HCT116 (cell line): ENCODE measurements around the gene TBC1D17. TPM values are rescaled to one million over a fixed set of nuclear protein-coding genes. Genes with fewer than 3 reads are reported as not detected.

ENCODE experiments used
- ATAC-seq: fragments of 200-7000 bp; cut with Tn5 transposase; 2 replicates; pipeline ENCODE4 v1.9.1; 2020; ENCODE audit warnings: mild to moderate bottlenecking, moderate library complexity
- BruUV-seq: library from RNA; stranded (reverse); fragments of 400-500 nt; replicated peaks from 2 replicates; lab custom pipeline; 2021; lab: Mats Ljungman, UMichigan
- CTCF ChIA-PET: fragments of 300-600 bp; sonication (Branson Sonifier 250); formaldehyde crosslinking; loops from one replicate; lab custom pipeline; 2021; ENCODE audit warnings: antibody characterized with exemption; lab: Charles Lee
- POLR2A ChIA-PET: fragments of 300-600, 350-600 bp; sonication (Branson Sonifier 250); formaldehyde crosslinking; loops from one replicate; lab custom pipeline; 2021; ENCODE audit warnings: antibody characterized with exemption; lab: Charles Lee
- RAD21 ChIA-PET, 2 experiments: fragments of 300-600 bp; sonication (Branson Sonifier 250); formaldehyde crosslinking; loops; one replicate each; lab custom pipeline; 2023; ENCODE audit warnings: low total read pairs in 2 of 2; ENCODE audit not compliant: uncharacterized antibody in 2 of 2, unreplicated experiment in 2 of 2, low non-redundant PET in 1 of 2; lab: Charles Lee
- DNase-seq: peaks from one replicate; pipeline ENCODE4 v3.0.0-alpha.2; 2010; ENCODE audit warnings: low read depth, low spot score
- H2AFZ ChIP-seq: fragments of 200-600 bp; shearing (Covaris generic), sonication (generic); 2 replicates; pipeline ENCODE4 v1.6.1; 2017; ENCODE audit warnings: low read depth, mixed run types, mixed read lengths, antibody characterized with exemption, low read length; ENCODE audit not compliant: poor library complexity, severe bottlenecking
- H3K27ac ChIP-seq: 2 replicates; pipeline ENCODE4 v1.5.1; 2012; ENCODE audit warnings: low read depth, low read length
- H3K27me3 ChIP-seq: fragments of 200-600 bp; sonication (generic); 2 replicates; pipeline ENCODE4 v1.6.1; 2016; ENCODE audit warnings: mixed run types, low read length, mixed read lengths; ENCODE audit not compliant: insufficient read depth
- H3K36me3 ChIP-seq, 2 experiments: fragments of 200-500 bp in 1 of 2; fragments of 200-600 bp in 1 of 2; sonication (Bioruptor generic) in 1 of 2; sonication (generic) in 1 of 2; 2 replicates each; pipeline versions ENCODE4 v1.5.1 to v1.6.1; 2014 to 2016; ENCODE audit warnings: low read length in 2 of 2, inconsistent platforms in 1 of 2, mixed read lengths in 1 of 2, mixed run types in 1 of 2; ENCODE audit not compliant: insufficient read depth in 2 of 2, control insufficient read depth in 1 of 2
- H3K4me1 ChIP-seq, 2 experiments: fragments of 200-600 bp in 1 of 2; sonication (generic) in 1 of 2; 2 replicates each; pipeline versions ENCODE4 v1.5.1 to v1.6.1; 2012 to 2017; ENCODE audit warnings: low read length in 2 of 2, inconsistent platforms in 1 of 2, mild to moderate bottlenecking in 1 of 2, mixed read lengths in 1 of 2, mixed run types in 1 of 2, moderate library complexity in 1 of 2; ENCODE audit not compliant: insufficient read depth in 2 of 2, control insufficient read depth in 1 of 2
- H3K4me2 ChIP-seq: fragments of 200-600 bp; sonication (generic); 2 replicates; pipeline ENCODE4 v1.6.1; 2017; ENCODE audit warnings: mixed run types, low read length, mixed read lengths
- H3K4me3 ChIP-seq, 2 experiments: fragments of 200-600 bp in 1 of 2; sonication (generic) in 1 of 2; replicated peaks in 1 of 2; 2 replicates each; pipeline ENCODE4 v1.5.1; 2011 to 2016; ENCODE audit warnings: low read length in 2 of 2, control low read depth in 1 of 2, low read depth in 1 of 2, mild to moderate bottlenecking in 1 of 2, mixed read lengths in 1 of 2, mixed run types in 1 of 2
- H3K79me2 ChIP-seq: fragments of 200-600 bp; sonication (generic); 2 replicates; pipeline ENCODE4 v1.6.1; 2017; ENCODE audit warnings: mild to moderate bottlenecking, mixed run types, low read length, moderate library complexity, mixed read lengths; ENCODE audit not compliant: insufficient read depth
- H3K9ac ChIP-seq: fragments of 200-600 bp; sonication (generic); 2 replicates; pipeline ENCODE4 v1.6.1; 2016; ENCODE audit warnings: low read length, mixed read lengths
- H3K9me2 ChIP-seq: fragments of 200-600 bp; sonication (generic), shearing (Covaris generic); 2 replicates; pipeline ENCODE4 v1.6.1; 2017; ENCODE audit warnings: mixed run types, mild to moderate bottlenecking, moderate library complexity; ENCODE audit not compliant: insufficient read depth
- H3K9me3 ChIP-seq, 2 experiments: fragments of 200-500 bp in 1 of 2; fragments of 200-600 bp in 1 of 2; sonication (Bioruptor generic) in 1 of 2; sonication (generic) in 1 of 2; 2 replicates each; pipeline ENCODE4 v1.6.1; 2014 to 2017; ENCODE audit warnings: low read length in 2 of 2, mixed read lengths in 2 of 2, inconsistent platforms in 1 of 2, low read depth in 1 of 2, mild to moderate bottlenecking in 1 of 2, mixed run types in 1 of 2, moderate library complexity in 1 of 2; ENCODE audit not compliant: control insufficient read depth in 1 of 2, insufficient read depth in 1 of 2
- H4K20me1 ChIP-seq: fragments of 200-600 bp; sonication (generic), shearing (Covaris generic); 2 replicates; pipeline ENCODE4 v1.6.1; 2017; ENCODE audit warnings: mixed run types, mild to moderate bottlenecking, moderate library complexity; ENCODE audit not compliant: insufficient read depth
- ATF3 ChIP-seq: IDR thresholded peaks from 2 replicates; pipeline ENCODE4 v1.6.1; 2012
- CBX3 ChIP-seq: IDR thresholded peaks from 2 replicates; pipeline ENCODE4 v1.6.1; 2012; ENCODE audit warnings: low read depth
- CEBPB ChIP-seq: IDR thresholded peaks from 2 replicates; pipeline ENCODE4 v1.6.1; 2012; ENCODE audit warnings: low read depth
- CTCF ChIP-seq, 3 experiments: fragments of 200-600 bp in 1 of 3; sonication (generic) in 1 of 3; IDR thresholded peaks in 2 of 3; conservative IDR thresholded peaks in 1 of 3; 2 replicates each; pipeline ENCODE4 v1.5.1; 2012 to 2017; ENCODE audit warnings: low read depth in 2 of 3, low read length in 2 of 3, antibody characterized with exemption in 1 of 3, borderline replicate concordance in 1 of 3, control low read depth in 1 of 3, mild to moderate bottlenecking in 1 of 3, mixed read lengths in 1 of 3, mixed run types in 1 of 3, moderate library complexity in 1 of 3; ENCODE audit not compliant: insufficient read depth in 1 of 3
- EGR1 ChIP-seq: IDR thresholded peaks from 2 replicates; pipeline ENCODE4 v1.6.1; 2012; ENCODE audit warnings: low read depth
- FOSL1 ChIP-seq: IDR thresholded peaks from 2 replicates; pipeline ENCODE4 v1.6.1; 2012; ENCODE audit warnings: low read depth
- POLR2A ChIP-seq: IDR thresholded peaks from 2 replicates; pipeline ENCODE4 v1.7.0; 2011; ENCODE audit warnings: borderline replicate concordance; ENCODE audit not compliant: insufficient read depth, insufficient read length; ENCODE audit errors: extremely low read depth
- REST ChIP-seq: IDR thresholded peaks from 2 replicates; pipeline ENCODE4 v1.6.1; 2012; ENCODE audit warnings: low read depth
- SP1 ChIP-seq: IDR thresholded peaks from 2 replicates; pipeline ENCODE4 v1.6.1; 2012; ENCODE audit warnings: low read depth
- TCF7L2 ChIP-seq: IDR thresholded peaks from 2 replicates; pipeline ENCODE4 v1.7.0; 2011; ENCODE audit warnings: borderline replicate concordance, inconsistent platforms; ENCODE audit not compliant: insufficient read depth, insufficient read length; ENCODE audit errors: extremely low read depth
- intact Hi-C: fragments of 100-400 bp; cut with micrococcal nuclease; formaldehyde crosslinking; loops from 2 replicates; pipeline ENCODE4 v1.10.0; 2022
- total RNA-seq: library from RNA; stranded (reverse); gene quantifications from one replicate; pipeline ENCODE4 v1.2.1, GENCODE V29; 2021; ENCODE audit not compliant: unreplicated experiment

Gene TBC1D17
- total RNA-seq, 1 experiment from 2014 or later, result 32.9 TPM

GRCh38 chr19:49931293-49932040, 54.0 kb downstream of the TBC1D17 start (continued):
- TF ChIP-seq REST (no peak), ATF3 (no peak), CEBPB (no peak), EGR1 (no peak), FOSL1 (no peak)

- H2AFZ ChIP-seq, result no peak overlapping the region
- ChIA-PET RAD21 (no interaction called here), CTCF (no interaction called here), POLR2A (no interaction called here)
- TF ChIP-seq TCF7L2 (no peak), FOSL1 (no peak), CTCF (IDR thresholded peaks at IDR 0.05 in 2 of 3, conservative IDR thresholded peaks at IDR 0.05 in 1 of 3; ENCODE audit: borderline replicate concordance in 1 of 3, insufficient read depth in 1 of 3, low read depth in 2 of 3, low read length in 2 of 3) (no peak), CBX3 (no peak), POLR2A (no peak), CEBPB (no peak), SP1 (no peak)
- H3K9me2 ChIP-seq, result no peaks in the 10 kb centered on the region
- H3K9ac ChIP-seq, result no peak overlapping the region
- intact Hi-C loops, result no loop called here
- no peaks in the 10 kb centered on the region for H3K27me3 ChIP-seq
- H3K4me1 ChIP-seq, result peaks cover 11 to 29% of the 10 kb centered on the region in 2 experiments; a peak in 3 of 4 replicates
- no peak overlapping the region for H3K4me3 ChIP-seq
- H3K79me2 ChIP-seq, result peaks cover 29% of the 10 kb centered on the region
- ATAC-seq, result no peak
- H4K20me1 ChIP-seq, result no peaks in the 10 kb centered on the region
- H3K27ac ChIP-seq, result no peak overlapping the region
- H3K36me3 ChIP-seq, result peaks cover 3 to 17% of the 10 kb centered on the region in 2 experiments; a peak in 3 of 4 replicates
- no peak overlapping the region for H3K4me2 ChIP-seq
- H3K9me3 ChIP-seq, result no peaks in the 10 kb centered on the region
- no TSS peak for BruUV-seq
- DNase-seq, result no peak
These were observed 54.5 kb downstream of the TBC1D17 start for GRCh38 chr19:49932041-49932451.
